Fibroblast of lung (primary cell): ENCODE data around the gene LHFPL4. TPM values are rescaled to one million over a fixed set of nuclear protein-coding genes. Genes with fewer than 3 reads are reported as not detected.

Experiments
- DNase-seq, 2 donors: peaks; one replicate each; pipeline versions ENCODE4 v3.0.0 to v3.0.0-alpha.2; 2010; ENCODE audit warnings: low read depth in 2 of 2
- H2AFZ ChIP-seq: 2 replicates; pipeline ENCODE4 v1.5.1; 2012; ENCODE audit warnings: low read length, control low read depth, inconsistent platforms
- H3K27ac ChIP-seq: 2 replicates; pipeline ENCODE4 v1.5.1; 2011; ENCODE audit warnings: low read length, control low read depth; ENCODE audit not compliant: insufficient read depth
- H3K27me3 ChIP-seq: 2 replicates; pipeline ENCODE4 v1.5.1; 2011; ENCODE audit warnings: mild to moderate bottlenecking, low read length; ENCODE audit not compliant: control insufficient read depth, insufficient read depth
- H3K36me3 ChIP-seq: 2 replicates; pipeline ENCODE4 v1.5.1; 2011; ENCODE audit warnings: low read length; ENCODE audit not compliant: control insufficient read depth, insufficient read depth
- H3K4me1 ChIP-seq: 2 replicates; pipeline ENCODE4 v1.5.1; 2011; ENCODE audit warnings: low read length; ENCODE audit not compliant: control insufficient read depth, insufficient read depth; ENCODE audit errors: extremely low read depth
- H3K4me2 ChIP-seq: 2 replicates; pipeline ENCODE4 v1.5.1; 2011; ENCODE audit warnings: low read length, control low read depth; ENCODE audit not compliant: insufficient read depth; ENCODE audit errors: extremely low read depth
- H3K4me3 ChIP-seq, 4 experiments: fragments of 200-600 bp in 1 of 4; sonication (generic) in 1 of 4; replicated peaks in 1 of 4; 2 replicates each; pipeline ENCODE4 v1.5.1; 2011 to 2016; ENCODE audit warnings: low read length in 4 of 4, low read depth in 3 of 4, mild to moderate bottlenecking in 3 of 4, control low read depth in 2 of 4, inconsistent platforms in 1 of 4, mixed read lengths in 1 of 4; ENCODE audit not compliant: insufficient read depth in 1 of 4; ENCODE audit errors: control extremely low read depth in 1 of 4
- H3K79me2 ChIP-seq: 2 replicates; pipeline ENCODE4 v1.5.1; 2012; ENCODE audit warnings: mild to moderate bottlenecking, low read length, inconsistent platforms; ENCODE audit not compliant: control insufficient read depth, insufficient read depth
- H3K9ac ChIP-seq: 2 replicates; pipeline ENCODE4 v1.5.1; 2011; ENCODE audit warnings: mild to moderate bottlenecking, low read length, control low read depth; ENCODE audit not compliant: insufficient read depth
- H3K9me3 ChIP-seq: 2 replicates; pipeline ENCODE4 v1.5.1; 2012; ENCODE audit warnings: low read depth, low read length; ENCODE audit not compliant: control insufficient read depth, insufficient read depth
- H4K20me1 ChIP-seq: 2 replicates; pipeline ENCODE4 v1.5.1; 2011; ENCODE audit warnings: low read length; ENCODE audit not compliant: control insufficient read depth, insufficient read depth; ENCODE audit errors: extremely low read depth
- CTCF ChIP-seq, 2 donors: IDR thresholded peaks in 1 of 2; conservative IDR thresholded peaks in 1 of 2; 1 replicate in 1 of 2; 2 replicates in 1 of 2; pipeline ENCODE4 v1.5.1; 2011 to 2012; ENCODE audit warnings: low read length in 2 of 2, control low read depth in 1 of 2, inconsistent platforms in 1 of 2, low read depth in 1 of 2, mild to moderate bottlenecking in 1 of 2
- EZH2 ChIP-seq: IDR thresholded peaks from 2 replicates; pipeline ENCODE4 v1.5.1; 2012; ENCODE audit warnings: low read length, control low read depth, mild to moderate bottlenecking; ENCODE audit errors: missing control alignments
- polyA plus RNA-seq, 2 donors: library from polyadenylated mRNA; depleted of rRNA in 1 of 2; stranded (reverse) in 1 of 2; unstranded in 1 of 2; fragments of >200 nt; gene quantifications; 2 replicates each; pipeline ENCODE4 v1.2.1, GENCODE V29; 2011 to 2012; ENCODE audit warnings: missing spikeins in 1 of 2
- total RNA-seq: library from RNA; depleted of rRNA; stranded (reverse); fragments of >200 nt; gene quantifications from 2 replicates; pipeline ENCODE4 v1.2.1, GENCODE V29; 2014

LHFPL4 gene
- total and polyA plus RNA-seq, 2 donors (not counting 1 experiment from before 2014, with no cell fraction given) = 0.01 to 0.17 TPM

GRCh38 chr3:9582332-9582731 is 28.7 kb upstream of the LHFPL4 start:
- H3K9ac ChIP-seq = no peak overlapping the region
- H3K27me3 ChIP-seq = no peaks in the 10 kb centered on the region
- H3K79me2 ChIP-seq = no peaks in the 10 kb centered on the region
- no peaks in the 10 kb centered on the region for H4K20me1 ChIP-seq
- no peak overlapping the region for H3K27ac ChIP-seq
- TF ChIP-seq CTCF (conservative IDR thresholded peaks at IDR 0.05 in 1 of 2, IDR thresholded peaks at IDR 0.05 in 1 of 2; ENCODE audit: low read depth in 1 of 2, low read length in 2 of 2) (no peak), EZH2 (no peak)
- no peaks in the 10 kb centered on the region for H3K9me3 ChIP-seq
- no peak for DNase-seq
- no peaks in the 10 kb centered on the region for H3K4me1 ChIP-seq
- no peak overlapping the region for H3K4me3 ChIP-seq
- no peak overlapping the region for H3K4me2 ChIP-seq
- H2AFZ ChIP-seq = no peak overlapping the region
- H3K36me3 ChIP-seq = no peaks in the 10 kb centered on the region

GRCh38 chr3:9581742-9582141 is 28.1 kb upstream of the LHFPL4 start:
- no peak overlapping the region for H3K9ac ChIP-seq
- H3K9me3 ChIP-seq = no peaks in the 10 kb centered on the region
- H2AFZ ChIP-seq = no peak overlapping the region
- DNase-seq = no peak
- no peak overlapping the region for H3K27ac ChIP-seq
- H3K79me2 ChIP-seq = no peaks in the 10 kb centered on the region
- no peaks in the 10 kb centered on the region for H4K20me1 ChIP-seq
- H3K4me3 ChIP-seq = no peak overlapping the region
- H3K36me3 ChIP-seq = no peaks in the 10 kb centered on the region
- no peak overlapping the region for H3K4me2 ChIP-seq
- H3K4me1 ChIP-seq = no peaks in the 10 kb centered on the region
- TF ChIP-seq EZH2 (no peak), CTCF (conservative IDR thresholded peaks at IDR 0.05 in 1 of 2, IDR thresholded peaks at IDR 0.05 in 1 of 2; ENCODE audit: low read depth in 1 of 2, low read length in 2 of 2) (no peak)
- no peaks in the 10 kb centered on the region for H3K27me3 ChIP-seq

- H3K79me2 ChIP-seq = no peaks in the 10 kb centered on the region
- no peak overlapping the region for H3K9ac ChIP-seq
- no peak for DNase-seq
- no peak overlapping the region for H3K4me3 ChIP-seq
- no peaks in the 10 kb centered on the region for H3K36me3 ChIP-seq
- TF ChIP-seq CTCF (conservative IDR thresholded peaks at IDR 0.05 in 1 of 2, IDR thresholded peaks at IDR 0.05 in 1 of 2; ENCODE audit: low read depth in 1 of 2, low read length in 2 of 2) (no peak), EZH2 (no peak)
- no peaks in the 10 kb centered on the region for H3K9me3 ChIP-seq
- no peaks in the 10 kb centered on the region for H4K20me1 ChIP-seq
- no peak overlapping the region for H3K27ac ChIP-seq
- no peak overlapping the region for H2AFZ ChIP-seq
- no peaks in the 10 kb centered on the region for H3K4me1 ChIP-seq
- no peak overlapping the region for H3K4me2 ChIP-seq
- no peaks in the 10 kb centered on the region for H3K27me3 ChIP-seq
Observed at GRCh38 chr3:9569054-9569453, 15.4 kb upstream of the LHFPL4 start.
